CD14-positive monocyte (primary cell): ENCODE measurements around the gene ZDHHC11B. TPM values are rescaled to one million over a fixed set of nuclear protein-coding genes. Genes with fewer than 3 reads are reported as not detected.

Source experiments
- DNase-seq, 3 donors: peaks; one replicate each; pipeline ENCODE4 v3.0.0-alpha.2; 2011 to 2022
- H2AFZ ChIP-seq: 2 replicates; pipeline ENCODE4 v1.6.0; 2012; ENCODE audit warnings: mild to moderate bottlenecking, low read depth, low read length, inconsistent platforms; ENCODE audit not compliant: insufficient read depth, poor library complexity, severe bottlenecking
- H3K27ac ChIP-seq, 2 donors: 1 replicate in 1 of 2; 2 replicates in 1 of 2; pipeline ENCODE4 v1.5.1; 2012 to 2013; ENCODE audit warnings: low read length in 2 of 2, control low read depth in 1 of 2, inconsistent platforms in 1 of 2, low read depth in 1 of 2, mild to moderate bottlenecking in 1 of 2
- H3K27me3 ChIP-seq, 2 donors: one replicate each; pipeline versions ENCODE4 v1.6.0 to v1.6.1; 2011 to 2013; ENCODE audit warnings: low read length in 2 of 2; ENCODE audit not compliant: control insufficient read depth in 2 of 2, insufficient read depth in 2 of 2
- H3K36me3 ChIP-seq, 2 donors: replicated peaks in 1 of 2; 1 replicate in 1 of 2; 2 replicates in 1 of 2; pipeline versions ENCODE4 v1.5.1 to v1.6.1; 2012 to 2013; ENCODE audit warnings: low read length in 2 of 2, control low read depth in 1 of 2, inconsistent platforms in 1 of 2, mild to moderate bottlenecking in 1 of 2; ENCODE audit not compliant: insufficient read depth in 2 of 2, control insufficient read depth in 1 of 2
- H3K4me1 ChIP-seq, 2 donors: 1 replicate in 1 of 2; 2 replicates in 1 of 2; pipeline versions ENCODE4 v1.5.1 to v1.6.1; 2012 to 2013; ENCODE audit warnings: low read length in 2 of 2, control low read depth in 1 of 2, inconsistent platforms in 1 of 2, mild to moderate bottlenecking in 1 of 2, moderate library complexity in 1 of 2; ENCODE audit not compliant: insufficient read depth in 2 of 2, control insufficient read depth in 1 of 2
- H3K4me2 ChIP-seq: replicated peaks from 2 replicates; pipeline ENCODE3; 2012; ENCODE audit warnings: low read length, moderate library complexity, mild to moderate bottlenecking; ENCODE audit not compliant: poor library complexity, severe bottlenecking; ENCODE audit errors: extremely low read depth
- H3K4me3 ChIP-seq, 3 experiments: fragments of 200-600 bp in 1 of 3; sonication (generic) in 1 of 3; replicated peaks in 1 of 3; 1 replicate in 2 of 3; 2 replicates in 1 of 3; pipeline ENCODE4 v1.5.1; 2011 to 2013; ENCODE audit warnings: low read length in 3 of 3, mild to moderate bottlenecking in 3 of 3, control low read depth in 2 of 3, low read depth in 2 of 3, inconsistent platforms in 1 of 3, moderate library complexity in 1 of 3
- H3K79me2 ChIP-seq: 2 replicates; pipeline ENCODE4 v1.6.0; 2012; ENCODE audit warnings: mild to moderate bottlenecking, control low read depth, inconsistent platforms, low read length, moderate library complexity; ENCODE audit not compliant: insufficient read depth
- H3K9ac ChIP-seq: 2 replicates; pipeline ENCODE4 v1.6.0; 2017; ENCODE audit warnings: low read length, mild to moderate bottlenecking; ENCODE audit not compliant: insufficient read depth, poor library complexity, severe bottlenecking
- H3K9me3 ChIP-seq, 2 donors: replicated peaks in 1 of 2; 1 replicate in 1 of 2; 2 replicates in 1 of 2; pipeline versions ENCODE4 v1.5.1 to v1.6.1; 2012 to 2013; ENCODE audit warnings: low read length in 2 of 2, control low read depth in 1 of 2; ENCODE audit not compliant: control insufficient read depth in 1 of 2, insufficient read depth in 1 of 2
- H4K20me1 ChIP-seq: 2 replicates; pipeline ENCODE4 v1.6.0; 2012; ENCODE audit warnings: mild to moderate bottlenecking, low read length, control low read depth, moderate library complexity; ENCODE audit not compliant: insufficient read depth
- H3K27ac Mint-ChIP-seq, 7 donors: one replicate each; pipeline ENCODE4 v1.8.0; 2020; ENCODE audit warnings: mild to moderate bottlenecking in 7 of 7, mixed read lengths in 7 of 7, moderate library complexity in 6 of 7, inconsistent platforms in 2 of 7
- H3K27me3 Mint-ChIP-seq, 3 donors: one replicate each; pipeline ENCODE4 v1.8.0; 2021 to 2022; ENCODE audit warnings: low read depth in 3 of 3, mild to moderate bottlenecking in 3 of 3, mixed read lengths in 3 of 3, moderate library complexity in 3 of 3, inconsistent platforms in 1 of 3
- H3K36me3 Mint-ChIP-seq, 2 donors: one replicate each; pipeline ENCODE4 v1.8.0; 2020; ENCODE audit warnings: mixed read lengths in 2 of 2, inconsistent platforms in 1 of 2, mild to moderate bottlenecking in 1 of 2
- H3K4me1 Mint-ChIP-seq: one replicate; pipeline ENCODE4 v1.8.0; 2020; ENCODE audit warnings: mild to moderate bottlenecking, mixed read lengths
- H3K4me3 Mint-ChIP-seq, 2 donors: one replicate each; pipeline ENCODE4 v1.8.0; 2020; ENCODE audit warnings: mild to moderate bottlenecking in 2 of 2, mixed read lengths in 2 of 2, moderate library complexity in 1 of 2
- H3K9me3 Mint-ChIP-seq, 7 donors: one replicate each; pipeline ENCODE4 v1.8.0; 2020 to 2022; ENCODE audit warnings: mixed read lengths in 7 of 7, mild to moderate bottlenecking in 6 of 7, moderate library complexity in 6 of 7, inconsistent platforms in 2 of 7
- CTCF ChIP-seq: fragments of 200-600 bp; IDR thresholded peaks from one replicate; pipeline ENCODE4 v1.8.0; 2022; ENCODE audit warnings: antibody characterized with exemption, mild to moderate bottlenecking
- WGBS: methylation state at CpG from one replicate; pipeline ENCODE4 v1.1.5; 2013; ENCODE audit warnings: missing lambda C conversion rate; ENCODE audit not compliant: insufficient coverage; 5-methylcytosine and 5-hydroxymethylcytosine counted together
- intact Hi-C, 2 donors: fragments of 100-400 bp; cut with micrococcal nuclease; formaldehyde crosslinking; loops; one replicate each; pipeline versions ENCODE4 v1.15.0 to v1.15.1; 2023
- polyA plus RNA-seq, 3 donors: library from polyadenylated mRNA; depleted of rRNA in 1 of 3; unstranded in 2 of 3; stranded (reverse) in 1 of 3; fragments of 300-500 nt in 2 of 3; fragments of >200 nt in 1 of 3; fragmentation: Illumina TruSeq in 2 of 3; gene quantifications; 1 replicate in 2 of 3; 2 replicates in 1 of 3; pipeline ENCODE4 v1.2.3, GENCODE V29; 2012 to 2021

ZDHHC11B gene
- polyA plus RNA-seq, 3 donors: not detected

- H2AFZ ChIP-seq: no peak overlapping the region
- peaks cover 4% of the 10 kb centered on the region for H3K4me1 Mint-ChIP-seq
- H4K20me1 ChIP-seq: no peaks in the 10 kb centered on the region
- peaks cover 4 to 26% (median 9%) of the 10 kb centered on the region in 3 donors for H3K27me3 Mint-ChIP-seq
- intact Hi-C loops: no loop called here
- no peaks in the 10 kb centered on the region for H3K9me3 ChIP-seq
- peaks cover 0 to 6% (median 0%) of the 10 kb centered on the region in 7 donors for H3K9me3 Mint-ChIP-seq
- no peak for TF ChIP-seq CTCF
- H3K4me3 Mint-ChIP-seq: peak overlapping the region in 1 of 2 donors; percentile 4
- peaks cover 0 to 17% of the 10 kb centered on the region in 2 donors for H3K27me3 ChIP-seq
- H3K9ac ChIP-seq: no peak overlapping the region
- 86% methylated on average over 36 of the region's 36 CpGs for WGBS
- no peak overlapping the region for H3K4me3 ChIP-seq
- H3K36me3 Mint-ChIP-seq: no peaks in the 10 kb centered on the region
- DNase-seq: no peak
- peak overlapping the region in 1 of 7 donors; percentile 50 for H3K27ac Mint-ChIP-seq
- H3K79me2 ChIP-seq: no peaks in the 10 kb centered on the region
- H3K36me3 ChIP-seq: no peaks in the 10 kb centered on the region
- no peak overlapping the region for H3K27ac ChIP-seq
- H3K4me2 ChIP-seq: no peak overlapping the region
- no peaks in the 10 kb centered on the region for H3K4me1 ChIP-seq
Measured at GRCh38 chr5:675871-676698, 108.4 kb downstream of the ZDHHC11B start.

- H3K27ac Mint-ChIP-seq: no peak overlapping the region
- DNase-seq: no peak
Measured at GRCh38 chr5:675111-675870, 109.2 kb downstream of the ZDHHC11B start.

More at GRCh38 chr5:675111-675870, 109.2 kb downstream of the ZDHHC11B start:
- Mint-ChIP-seq H3K27me3 (peaks cover 4 to 33% (median 10%) of the 10 kb centered on the region in 3 donors), H3K9me3 (peaks cover 0 to 6% (median 0%) of the 10 kb centered on the region in 7 donors), H3K36me3 (no peaks in the 10 kb centered on the region), H3K4me1 (peaks cover 4% of the 10 kb centered on the region), H3K4me3 (no peak overlapping the region)
- intact Hi-C loops: no loop called here
- Histone ChIP-seq H3K4me2 (no peak overlapping the region), H2AFZ (no peak overlapping the region), H3K27ac (no peak overlapping the region), H3K4me3 (no peak overlapping the region), H3K36me3 (no peaks in the 10 kb centered on the region), H3K9ac (no peak overlapping the region), H3K27me3 (peaks cover 0 to 17% of the 10 kb centered on the region in 2 donors), H3K4me1 (no peaks in the 10 kb centered on the region), H3K9me3 (no peaks in the 10 kb centered on the region), H3K79me2 (no peaks in the 10 kb centered on the region), H4K20me1 (no peaks in the 10 kb centered on the region)
- TF ChIP-seq CTCF: no peak
- 84% methylated on average over 18 of the region's 20 CpGs for WGBS
